Stimulated activated CD8-positive, alpha-beta memory T cell treated with anti-CD3 and anti-CD28 coated beads, Interleukin-4, amount 100 ng/mL, for 48 hours (primary cell): ENCODE results near the gene SCNN1G.

Experiments used
- DNase-seq: peaks from one replicate; pipeline ENCODE4 v3.0.0-alpha.2; 2020

Gene SCNN1G

DNA sequence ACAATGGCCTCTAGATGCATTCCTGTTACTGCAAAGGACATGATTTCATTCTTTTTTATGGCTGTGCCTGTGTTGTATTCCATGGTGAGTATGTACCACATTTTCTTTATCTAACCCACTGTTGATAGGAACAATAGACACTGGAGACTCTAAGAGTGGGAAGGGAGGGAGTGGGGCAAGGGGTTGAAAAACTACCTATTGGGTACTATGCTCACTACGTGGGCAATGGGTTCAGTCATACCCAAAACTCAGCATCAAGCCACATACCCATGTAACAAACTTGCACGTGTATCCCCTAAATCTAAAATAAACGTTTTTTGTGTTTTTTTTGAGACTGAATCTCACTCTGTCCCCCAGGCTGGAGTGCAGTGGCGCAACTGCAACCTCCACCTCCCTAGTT, 72.5 kb downstream of the SCNN1G start:
- no peak for DNase-seq

GRCh38 chr16:23256440-23256839, 73.9 kb downstream of the SCNN1G start:
- no peak for DNase-seq

GRCh38 chr16:23257682-23258081, 75.1 kb downstream of the SCNN1G start:
- DNase-seq, result no peak

GRCh38 chr16:23258919-23259237, 76.3 kb downstream of the SCNN1G start:
- DNase-seq, result no peak
